Activated CD4-positive, alpha-beta T cell treated with anti-CD3 and anti-CD28 coated beads, Interleukin-2, amount 50 U/mL, for 48 hours (primary cell): ENCODE results near the gene TMEM218.
"Not testable (repeated sequence)": the region's sequence is repeated elsewhere in the genome, so short reads cannot be mapped to it uniquely, and the experiment has no call there.

Source experiments
- DNase-seq, 2 experiments: peaks; one replicate each; pipeline ENCODE4 v3.0.0-alpha.2; 2020

Gene TMEM218

DNA sequence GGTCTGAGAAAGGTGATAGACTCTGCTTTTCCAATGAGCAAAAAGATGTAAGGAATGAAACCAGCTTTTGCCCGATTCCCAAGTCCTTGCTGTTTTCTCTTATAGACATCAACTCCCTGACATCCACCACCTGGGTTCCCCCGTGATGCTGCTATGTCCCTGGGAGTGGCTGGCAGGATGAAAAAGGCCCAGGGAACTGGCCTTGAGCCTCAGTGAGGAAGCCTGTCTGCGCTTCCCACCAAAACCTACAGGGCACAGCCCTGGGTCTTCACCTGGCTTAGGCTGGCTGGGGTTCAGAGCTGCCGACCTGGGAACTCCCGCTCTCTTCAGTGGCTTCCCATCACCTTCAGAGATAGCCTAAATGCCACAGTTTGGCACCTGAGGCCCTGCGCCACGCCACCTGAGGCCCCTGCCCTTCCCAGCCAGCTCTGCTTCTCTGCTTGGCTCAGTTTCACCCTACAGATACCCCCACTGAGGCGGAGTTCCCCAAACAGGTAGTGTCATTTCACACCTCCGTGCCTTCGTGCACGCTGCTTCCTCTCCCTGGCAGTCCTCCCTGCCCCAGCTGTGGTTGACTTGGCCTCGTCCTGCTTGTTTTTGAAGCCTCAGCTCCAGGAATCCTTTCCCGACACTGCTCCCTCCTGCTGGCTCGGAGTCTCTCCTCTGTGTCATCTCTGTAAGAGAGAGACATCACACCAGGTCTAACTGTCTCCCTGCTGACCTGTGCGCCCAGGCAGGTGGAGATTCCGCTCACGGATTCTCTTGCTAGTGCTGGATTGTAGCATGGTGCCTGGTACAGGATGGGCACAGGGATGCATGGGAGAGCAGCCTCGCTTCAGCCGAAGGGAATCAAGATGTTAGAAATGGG lies 37.6 kb downstream of the TMEM218 start:
- no peak for DNase-seq

GRCh38 chr11:125072961-125073590 lies 38.4 kb downstream of the TMEM218 start:
- no peak for DNase-seq

- no peak for DNase-seq
Observed at GRCh38 chr11:125072218-125072960, 39.0 kb downstream of the TMEM218 start.

DNA sequence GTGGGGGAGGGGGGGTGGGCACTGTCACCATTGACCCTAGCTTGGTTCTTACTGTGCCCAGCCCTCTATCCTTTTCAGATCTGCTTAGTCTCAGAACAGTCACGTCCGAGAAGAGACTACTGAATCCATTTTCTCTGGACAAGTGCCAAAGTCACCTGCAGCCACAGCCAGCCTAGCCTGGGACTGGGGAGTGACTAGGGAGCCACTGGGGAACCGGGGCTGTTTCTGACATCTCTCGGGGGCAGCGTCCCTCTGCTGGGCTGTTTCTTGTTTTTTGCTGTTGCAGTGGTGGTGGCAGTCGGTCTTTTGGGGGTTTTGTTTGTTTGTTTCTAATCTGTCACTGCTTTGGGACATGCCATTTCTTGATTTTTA lies 39.6 kb downstream of the TMEM218 start:
- no peak for DNase-seq

- no peak for DNase-seq
Observed at GRCh38 chr11:125071435-125071834, 40.0 kb downstream of the TMEM218 start.

DNA sequence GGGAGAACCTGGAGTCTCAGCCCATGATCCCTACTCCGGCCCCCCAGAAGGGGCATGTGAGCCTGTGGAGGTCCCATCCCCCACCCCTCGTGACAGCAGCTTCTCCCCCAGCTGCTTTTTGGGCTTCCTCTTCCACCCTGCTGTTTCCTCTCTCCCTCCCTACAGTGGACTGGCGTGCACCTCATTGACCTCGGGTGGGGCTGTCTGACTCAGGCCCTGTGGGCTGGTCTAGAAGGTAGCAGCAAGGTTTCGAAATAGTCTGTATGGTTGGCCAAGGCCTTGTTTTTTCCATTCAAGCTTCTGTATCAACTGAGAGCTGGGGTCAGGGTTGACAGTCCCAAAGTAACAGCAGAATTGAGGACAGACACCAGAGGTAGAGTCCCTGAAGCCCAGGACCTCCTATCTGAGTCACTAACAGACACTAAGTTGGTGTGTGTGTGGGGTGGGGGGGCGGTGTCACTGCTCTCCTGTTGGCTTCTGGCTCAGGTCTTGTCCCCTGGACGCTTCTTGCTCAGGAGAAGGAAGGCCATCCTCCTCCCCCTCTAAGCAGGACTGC lies 40.6 kb downstream of the TMEM218 start:
- DNase-seq = peak in 1 of 2 experiments; percentile 21

GRCh38 chr11:125069796-125070195 lies 41.6 kb downstream of the TMEM218 start:
- DNase-seq = no peak

DNA sequence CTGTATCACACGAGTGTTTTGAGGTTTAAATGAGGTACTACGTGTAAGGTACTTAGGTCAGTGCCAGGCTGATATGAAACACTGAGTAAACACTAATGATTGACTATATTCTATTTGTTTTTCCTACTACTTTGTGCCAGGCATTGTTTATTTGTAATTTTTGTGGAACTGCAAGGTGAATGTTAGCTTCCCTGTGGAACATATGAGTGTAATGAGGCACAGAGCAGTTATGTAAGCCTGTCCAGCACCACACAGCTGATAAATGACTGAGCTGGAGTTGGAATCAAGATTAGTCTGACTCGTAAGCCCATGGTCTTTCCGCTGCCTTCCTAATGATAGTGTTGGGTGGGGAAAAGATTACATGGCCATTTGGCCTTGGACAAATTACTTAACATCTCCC lies 42.4 kb downstream of the TMEM218 start:
- DNase-seq = no peak

DNA sequence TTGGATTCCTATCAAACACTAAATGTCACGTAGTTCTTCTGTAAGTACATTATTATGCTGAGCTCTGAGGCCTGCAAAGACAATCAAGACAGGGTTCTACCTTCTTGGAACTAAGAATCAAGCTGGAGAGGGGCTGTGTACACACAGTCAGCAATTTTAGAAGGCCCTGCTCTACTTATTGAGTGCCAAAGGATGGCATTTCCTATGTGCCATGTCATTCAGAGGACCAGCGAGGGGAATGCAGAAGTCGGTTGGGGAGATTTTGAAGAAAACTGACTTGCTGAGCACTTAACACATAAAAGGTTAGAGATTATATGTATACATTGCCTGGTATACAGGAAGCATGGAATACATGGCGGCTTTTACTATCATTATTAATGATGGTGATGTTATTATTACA lies 43.1 kb downstream of the TMEM218 start:
- no peak for DNase-seq

- no peak for DNase-seq
Observed at GRCh38 chr11:125064070-125064469, 47.4 kb downstream of the TMEM218 start.

DNA sequence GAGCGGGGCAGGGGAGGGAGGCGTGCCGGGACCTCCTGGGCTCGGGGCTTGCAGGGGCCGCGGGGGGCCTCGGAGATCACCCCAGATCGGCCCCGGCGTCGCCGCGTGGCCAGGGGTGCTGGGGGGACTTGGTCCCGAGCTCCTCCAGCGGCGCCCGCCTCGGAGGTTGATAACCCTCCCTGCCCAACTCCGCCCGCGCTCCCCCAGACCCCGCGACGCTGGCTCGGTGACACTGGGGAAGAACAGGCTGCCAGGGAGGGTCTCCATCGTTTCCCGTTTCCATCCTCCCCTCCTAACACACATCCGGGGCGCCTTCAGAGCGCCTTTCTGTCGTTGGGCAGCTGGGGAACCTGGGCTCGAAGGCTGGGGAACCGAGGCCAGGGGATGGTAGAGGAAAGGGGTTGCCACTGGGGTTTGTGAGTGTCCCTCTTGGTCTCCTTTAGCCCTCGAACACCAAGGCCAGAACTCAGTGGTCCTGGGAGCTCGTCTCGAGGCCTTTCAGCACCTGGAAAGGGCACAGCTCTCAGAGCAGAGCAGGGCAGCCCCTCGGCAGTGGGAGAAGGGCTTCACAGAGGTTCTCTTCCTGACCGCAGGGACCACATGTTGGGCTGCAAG lies 47.9 kb downstream of the TMEM218 start:
- DNase-seq = peak in 1 of 2 experiments; percentile 17

GRCh38 chr11:125062931-125063428 lies 48.4 kb downstream of the TMEM218 start, which contains the start of gene SLC37A2:
TSS of gene SLC37A2 (plus strand) at chr11:125063305. CDS start at chr11:125063368, 63 bp downstream.
- peak; percentile 54 to 65 for DNase-seq

DNA sequence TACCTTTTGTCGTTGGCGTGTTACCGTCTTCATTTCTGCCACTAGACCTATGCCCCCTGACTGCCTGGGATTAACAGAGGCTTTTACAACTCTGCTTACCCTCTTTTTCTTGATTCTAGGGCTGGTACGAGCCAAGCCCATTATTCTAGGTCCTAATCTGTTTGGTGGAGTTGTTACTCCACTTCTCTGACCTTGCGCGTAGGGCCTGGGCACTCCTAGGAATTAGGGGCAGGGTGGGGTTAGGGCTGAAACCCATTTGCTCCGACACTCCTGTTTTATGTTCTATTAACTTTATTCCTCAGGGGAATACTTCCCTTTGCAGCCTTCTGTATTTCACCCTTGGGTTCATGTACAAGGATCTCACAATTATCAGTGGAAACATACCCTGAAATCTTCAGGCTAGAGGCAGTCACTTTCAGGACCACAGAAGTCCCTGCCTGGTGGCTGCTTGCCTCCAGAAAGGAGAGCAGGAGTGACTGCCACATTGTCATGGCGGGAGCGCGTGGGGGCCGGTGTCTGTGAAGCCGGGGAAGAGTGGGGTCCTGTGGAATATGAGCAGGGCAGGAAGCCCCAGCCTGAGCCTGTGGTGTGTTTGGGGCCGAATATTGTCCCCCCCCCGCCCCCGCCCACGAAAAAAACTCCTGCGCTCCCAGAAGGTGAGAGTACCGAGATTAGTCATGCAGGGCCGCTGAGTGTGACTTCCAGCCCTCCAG lies 49.1 kb downstream of the TMEM218 start:
- DNase-seq = no peak

DNA sequence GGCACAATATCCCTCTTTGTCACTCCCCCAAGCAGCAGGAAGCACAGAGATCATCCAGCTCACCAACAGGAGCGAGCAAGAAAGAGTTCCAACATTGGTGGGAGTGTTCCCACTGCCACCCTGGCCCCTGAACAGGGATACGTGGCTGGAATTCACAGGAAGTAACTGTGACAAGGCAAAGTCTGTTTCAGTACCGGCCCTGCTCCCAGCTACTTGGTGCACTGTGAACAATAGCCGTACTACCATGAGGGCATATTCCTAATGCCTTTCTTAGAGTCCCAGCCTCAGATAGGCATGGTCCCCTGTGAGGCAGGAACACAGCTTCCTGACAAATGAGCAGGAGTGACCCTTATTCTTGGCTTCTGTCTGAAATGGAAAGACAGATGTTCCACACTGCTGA lies 50.1 kb downstream of the TMEM218 start:
- no peak for DNase-seq

- DNase-seq = no peak
Observed at GRCh38 chr11:125057693-125058016, 53.8 kb downstream of the TMEM218 start.

GRCh38 chr11:125056931-125057692 lies 54.3 kb downstream of the TMEM218 start:
- no peak for DNase-seq

DNA sequence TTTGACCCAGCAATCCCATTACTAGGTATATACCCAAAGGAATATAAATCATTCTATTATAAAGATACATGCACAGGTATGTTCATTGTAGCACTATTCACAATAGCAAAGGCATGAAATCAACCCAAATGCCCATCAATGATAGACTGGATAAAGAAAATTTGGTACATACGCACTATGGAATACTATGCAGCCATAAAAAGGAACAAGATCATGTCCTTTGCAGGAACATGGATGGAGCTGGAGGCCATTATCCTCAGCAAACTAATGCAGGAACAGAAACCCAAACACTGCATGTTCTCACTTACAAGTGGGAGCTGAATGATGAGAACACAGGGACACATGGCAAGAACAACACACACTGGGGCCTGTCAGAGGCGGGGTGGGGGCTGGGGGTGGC lies 55.3 kb downstream of the TMEM218 start:
- not testable (repeated sequence) for DNase-seq

GRCh38 chr11:125055107-125055715 lies 56.2 kb downstream of the TMEM218 start:
- DNase-seq = no peak

GRCh38 chr11:125053167-125053566 lies 58.3 kb downstream of the TMEM218 start:
- no peak for DNase-seq

GRCh38 chr11:125052047-125052446 lies 59.4 kb downstream of the TMEM218 start:
- DNase-seq = no peak
